Measurements from ENCODE around the gene CHPF.

- TF ChIP-seq CTCF (IDR thresholded peaks at IDR 0.05; ENCODE audit: extremely low read depth in 1 of 2, insufficient read depth in 1 of 2, low read depth in 1 of 2, low read length in 2 of 2) (no peak), EZH2 (IDR thresholded peaks at IDR 0.05; ENCODE audit: borderline replicate concordance, low read depth, low read length, severe bottlenecking) (no peak), MAX (IDR thresholded peaks at IDR 0.05; ENCODE audit: insufficient read depth, insufficient read length) (no peak), POLR2A (IDR thresholded peaks at IDR 0.05; ENCODE audit: low read depth, low read length) (no peak), FOS (IDR thresholded peaks at IDR 0.05; ENCODE audit: borderline replicate concordance, insufficient read depth, low read length) (no peak), JUN (IDR thresholded peaks at IDR 0.05; ENCODE audit: borderline replicate concordance, insufficient read depth, insufficient read length, low read depth) (no peak), POLR2AphosphoS5 (IDR thresholded peaks at IDR 0.05; ENCODE audit: insufficient read depth, low read depth, low read length) (no peak), MYC (IDR thresholded peaks at IDR 0.05; ENCODE audit: low read depth, low read length) (no peak), GATA2 (IDR thresholded peaks at IDR 0.05; ENCODE audit: insufficient read depth, insufficient read length, low read depth, low read length) (no peak)
Observed at GRCh38 chr2:219527076-219527394, 16.6 kb downstream of the CHPF start.
